Left colon (tissue), 2 donors: ENCODE measurements around the gene HK2. TPM values are rescaled to one million over a fixed set of nuclear protein-coding genes. Genes with fewer than 3 reads are reported as not detected.

Experiments
- ATAC-seq: fragments of 200-7000 bp; cut with Tn5 transposase; one replicate; pipeline ENCODE4 v1.9.1; 2020; ENCODE audit warnings: mild to moderate bottlenecking, moderate library complexity
- DNase-seq, 2 donors: peaks; one replicate each; pipeline ENCODE4 v3.0.0-alpha.2; 2020
- intact Hi-C, 2 donors: fragments of 100-400 bp; cut with DNase I in 1 of 2; cut with micrococcal nuclease in 1 of 2; formaldehyde crosslinking; loops; one replicate each; pipeline versions ENCODE4 v1.11.2 to v1.14.0; 2022; cut with DNase I, micrococcal nuclease
- total RNA-seq, 2 donors: library from RNA; stranded (reverse); fragmentation: NEBNext Ultra II Directional; extraction: Animal tissue kit (Norgen Biotek cat#: 25700); gene quantifications; one replicate each; pipeline ENCODE4 v1.2.1, GENCODE V29; 2021
- donor health status: DM: no; HTN: no; CAD: no.
- donor health status: DM: yes; HTN: yes; CAD: no.

Gene HK2
- total RNA-seq, 2 donors from 2014 or later: 172 to 423 TPM

DNA sequence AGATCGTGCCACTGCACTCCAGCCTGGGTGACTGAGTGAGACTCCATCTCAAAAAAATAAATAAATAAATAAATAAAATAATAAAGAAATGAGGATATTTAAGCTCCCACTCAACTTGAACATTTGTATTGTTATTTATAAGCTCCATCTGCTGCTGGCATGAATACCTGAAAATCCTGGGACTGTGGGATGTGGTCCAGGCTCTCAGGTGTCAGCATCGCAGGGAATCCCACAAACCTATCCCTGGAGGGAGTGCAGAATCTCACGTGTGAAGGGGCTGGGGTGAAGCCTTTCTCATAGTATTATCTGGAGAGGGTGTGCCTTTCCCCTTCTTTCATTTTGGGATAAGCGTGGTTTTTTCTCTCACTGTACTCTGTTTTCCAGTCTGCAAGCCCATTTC lies 77.1 kb downstream of the HK2 start:
- intact Hi-C loops: no loop called here
- DNase-seq: no peak
- no peak for ATAC-seq

- intact Hi-C loops: loop anchor here in 1 of 2 donors (5.0 kb wide), 1 partner anchor 487 kb away; no protein-coding TSS in a partner anchor
- DNase-seq: no peak
- no peak for ATAC-seq
Measured at GRCh38 chr2:74915743-74916142, 81.8 kb downstream of the HK2 start.

DNA sequence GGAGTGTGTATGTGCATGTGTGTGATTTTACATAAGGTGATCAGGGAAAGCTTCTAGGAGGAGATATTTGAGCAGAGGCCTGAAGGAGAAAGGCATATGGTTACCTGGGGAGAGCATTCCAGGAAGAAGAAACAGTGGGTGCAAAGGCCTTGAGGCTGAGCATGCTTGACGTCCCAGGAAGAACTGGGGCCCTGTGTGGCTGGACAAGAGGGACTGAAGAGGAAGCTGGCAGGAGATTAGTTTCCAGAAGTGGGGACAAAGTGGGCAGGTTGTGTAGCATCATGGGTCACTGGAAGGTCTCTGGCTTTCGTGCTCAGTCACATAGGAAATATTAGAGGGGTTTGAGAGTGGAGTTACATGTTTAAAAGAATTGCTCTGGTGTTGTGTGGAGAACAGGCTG lies 82.5 kb downstream of the HK2 start:
- no peak for DNase-seq
- no peak for ATAC-seq
- intact Hi-C loops: loop anchor here in 1 of 2 donors (5.0 kb wide), 1 partner anchor 486 kb away; no protein-coding TSS in a partner anchor

DNA sequence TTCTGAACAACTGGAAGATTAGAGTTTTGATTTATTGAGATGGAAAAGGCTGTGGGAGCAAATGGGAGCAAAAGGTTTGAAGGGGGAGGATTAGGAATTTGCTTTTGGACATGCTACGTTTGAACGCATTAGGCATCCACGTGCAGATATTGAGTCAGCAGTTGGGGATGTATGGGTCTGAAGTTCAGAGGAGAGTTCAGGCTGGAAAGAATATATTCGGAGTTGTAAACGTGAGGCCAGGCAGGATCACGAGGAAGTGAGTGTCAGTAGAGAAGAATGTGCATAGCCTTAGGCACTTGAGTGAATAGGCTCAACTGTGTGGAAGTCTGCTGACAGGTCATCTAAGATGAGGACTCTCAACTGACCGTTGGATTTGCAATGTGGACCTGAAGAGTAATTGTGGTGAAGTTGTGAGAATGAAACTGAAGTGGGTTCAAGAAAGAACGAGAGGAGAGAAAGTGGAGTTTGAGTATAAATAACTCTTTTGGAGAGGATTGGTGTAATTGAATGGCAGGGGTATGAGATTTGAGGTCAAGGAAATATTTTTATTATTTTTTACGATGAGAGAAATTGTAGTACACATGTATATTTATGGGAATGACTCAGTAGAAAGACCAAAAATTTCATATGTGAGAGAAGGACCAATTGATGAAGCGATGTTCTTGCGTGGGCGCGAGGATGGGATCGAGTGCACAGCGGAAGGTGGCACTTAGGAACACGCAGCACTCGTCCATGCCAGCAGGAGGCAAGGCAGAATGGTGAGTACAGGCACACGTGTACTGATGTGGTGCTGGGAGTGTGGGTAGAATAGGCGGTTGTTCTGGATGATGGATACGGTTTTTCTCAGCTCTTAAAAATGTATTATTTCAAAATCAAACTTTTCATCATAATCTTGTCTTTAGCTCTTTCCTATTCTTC lies 84.0 kb downstream of the HK2 start:
- DNase-seq (no peak), ATAC-seq (peak; percentile 60)
- intact Hi-C loops: loop anchor here in 1 of 2 donors (5.0 kb wide), 1 partner anchor 484 kb away; no protein-coding TSS in a partner anchor

GRCh38 chr2:74919827-74920226 lies 85.9 kb downstream of the HK2 start:
- DNase-seq: peak; percentile 41 to 69
- peak; percentile 74 for ATAC-seq
- intact Hi-C loops: loop anchor here in 1 of 2 donors (5.0 kb wide), 1 partner anchor 482 kb away; no protein-coding TSS in a partner anchor

- ATAC-seq: no peak
Measured at GRCh38 chr2:74921236-74921736, 87.4 kb downstream of the HK2 start.

DNA sequence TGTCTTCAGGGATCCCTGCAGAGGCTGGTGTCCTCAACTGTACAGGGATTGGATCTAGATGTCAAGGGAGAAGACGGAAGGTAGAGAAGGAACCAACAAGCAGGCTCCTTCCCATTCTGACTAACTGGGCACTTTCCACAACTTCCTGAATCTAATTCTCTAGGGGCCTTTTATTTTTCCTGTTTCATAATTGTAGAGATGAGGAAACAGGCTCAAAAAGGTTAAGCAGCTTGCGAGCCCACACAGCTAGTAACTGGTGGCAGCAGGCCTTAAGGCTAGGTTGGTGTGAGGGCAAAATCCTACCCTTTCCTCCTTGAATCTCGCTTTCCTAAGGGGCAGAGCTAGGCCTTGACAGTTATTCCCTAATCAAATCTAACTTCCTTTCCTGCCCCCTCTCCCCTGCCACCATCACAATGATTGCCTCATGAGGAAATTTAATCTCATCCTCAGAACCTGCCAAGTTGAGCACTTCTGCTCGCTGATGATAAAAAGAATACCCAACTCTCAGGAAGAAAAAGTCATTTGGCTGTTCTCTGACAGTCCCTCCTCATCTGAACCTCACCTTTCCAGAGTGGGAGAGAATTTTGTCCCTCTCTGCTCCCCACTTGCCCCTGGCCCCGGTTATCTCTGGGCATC lies 88.8 kb downstream of the HK2 start:
- intact Hi-C loops: no loop called here
- ATAC-seq (no peak), DNase-seq (no peak)

More at GRCh38 chr2:74921236-74921736, 87.4 kb downstream of the HK2 start:
- intact Hi-C loops: no loop called here
- no peak for DNase-seq

- intact Hi-C loops: no loop called here
- peak; percentile 44 for ATAC-seq
- no peak for DNase-seq
Measured at GRCh38 chr2:74924463-74925265, 90.7 kb downstream of the HK2 start.

DNA sequence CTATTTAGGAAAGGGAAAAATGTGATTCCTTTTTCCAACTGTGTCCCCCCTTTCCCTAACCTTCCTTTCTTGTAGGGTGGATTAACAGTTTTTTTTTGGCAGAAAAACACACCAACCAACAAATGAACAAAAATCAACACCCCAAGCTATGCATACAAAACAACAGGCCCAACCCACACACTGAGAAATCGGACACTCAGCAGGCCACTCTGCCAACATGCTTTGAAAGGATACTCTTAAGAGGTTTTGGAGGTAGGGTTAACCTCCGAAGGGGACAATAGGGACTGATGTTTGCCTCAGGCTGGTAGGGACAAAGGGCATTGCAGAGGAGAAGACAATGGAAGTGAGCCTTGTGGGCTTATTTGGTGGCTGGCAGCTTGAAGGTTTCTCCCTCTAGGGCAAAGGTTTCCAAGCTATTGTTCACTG lies 91.4 kb downstream of the HK2 start:
- intact Hi-C loops: no loop called here

DNA sequence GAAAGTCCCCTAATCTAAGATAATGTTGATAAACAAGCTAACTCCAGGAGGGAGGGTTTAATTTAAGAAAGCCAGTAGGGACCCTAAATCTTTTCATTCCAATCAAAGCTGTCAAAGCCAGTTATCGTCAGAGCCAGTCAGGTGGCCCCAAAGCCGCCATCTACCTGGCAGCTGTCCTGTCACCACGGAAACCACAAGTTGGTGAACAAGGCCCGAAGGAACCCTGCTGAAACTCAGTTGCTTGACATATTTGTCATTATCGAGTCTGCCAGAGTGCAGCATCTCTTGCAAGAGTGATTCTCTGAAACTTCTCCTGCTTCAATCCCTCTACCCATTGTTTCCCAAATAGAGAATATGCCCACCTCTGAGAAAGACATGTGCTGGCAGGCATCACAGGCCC lies 93.7 kb downstream of the HK2 start:
- DNase-seq: no peak
- intact Hi-C loops: no loop called here
- no peak for ATAC-seq

More for the DNA sequence above, 91.4 kb downstream of the HK2 start:
- DNase-seq (no peak), ATAC-seq (no peak)

GRCh38 chr2:74930811-74931486 lies 97.0 kb downstream of the HK2 start:
- no peak for DNase-seq
- intact Hi-C loops: no loop called here
- ATAC-seq: no peak

GRCh38 chr2:74931940-74932339 lies 98.0 kb downstream of the HK2 start:
- intact Hi-C loops: no loop called here
- DNase-seq (no peak), ATAC-seq (no peak)

DNA sequence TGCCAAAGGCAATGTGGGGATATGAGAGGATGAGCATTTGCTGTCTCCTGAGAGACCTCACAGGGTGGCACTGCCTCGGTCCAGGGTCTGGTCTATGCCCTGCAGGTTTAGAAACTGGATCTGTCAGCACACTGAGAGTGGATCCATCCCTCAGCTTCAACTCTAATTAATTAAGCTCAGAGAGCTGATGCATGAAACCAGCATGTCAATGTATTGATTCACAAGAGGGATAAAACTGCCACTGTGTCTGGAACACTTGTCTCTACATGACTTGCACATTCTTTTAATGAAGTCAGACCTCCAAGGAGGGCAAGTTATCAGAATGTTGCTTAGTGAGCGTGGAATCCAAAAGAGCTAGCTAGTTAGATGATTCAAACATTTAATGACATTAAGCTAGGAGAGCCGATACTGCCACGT lies 102.1 kb downstream of the HK2 start:
- ATAC-seq: no peak
- intact Hi-C loops: no loop called here
- no peak for DNase-seq

DNA sequence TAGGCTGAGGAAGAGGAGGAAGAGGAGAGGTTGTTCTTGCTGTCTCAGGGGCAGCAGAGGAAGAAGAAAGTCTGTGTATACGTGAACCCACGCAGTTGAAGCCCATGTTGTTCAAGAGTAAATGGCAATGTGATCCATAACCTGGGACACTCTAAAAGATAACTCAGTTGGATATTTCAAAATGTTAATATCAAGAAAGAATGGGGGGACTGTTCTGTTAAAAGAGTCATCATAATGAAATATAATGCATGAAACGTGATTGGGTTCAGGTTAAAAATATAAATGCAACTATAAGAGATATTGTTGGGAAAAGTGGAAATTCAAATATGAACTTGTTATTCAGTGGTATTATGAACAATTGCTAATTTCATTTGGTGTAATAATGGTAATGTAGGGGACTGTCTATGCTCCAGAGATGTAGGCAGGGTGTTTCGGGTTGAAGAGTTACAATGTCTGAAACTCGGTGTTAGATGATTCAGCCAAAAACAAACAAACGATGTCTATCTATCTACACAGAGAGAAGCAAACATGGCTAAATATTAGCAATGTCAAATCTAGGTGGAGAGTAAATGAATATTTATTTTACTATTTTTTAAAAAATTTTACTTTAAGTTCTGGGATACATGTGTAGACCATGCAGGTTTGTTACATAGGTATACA lies 103.4 kb downstream of the HK2 start:
- intact Hi-C loops: no loop called here
- ATAC-seq (no peak), DNase-seq (no peak)

- no peak for ATAC-seq
- intact Hi-C loops: no loop called here
- DNase-seq: no peak
Measured at GRCh38 chr2:74938264-74938663, 104.3 kb downstream of the HK2 start.

DNA sequence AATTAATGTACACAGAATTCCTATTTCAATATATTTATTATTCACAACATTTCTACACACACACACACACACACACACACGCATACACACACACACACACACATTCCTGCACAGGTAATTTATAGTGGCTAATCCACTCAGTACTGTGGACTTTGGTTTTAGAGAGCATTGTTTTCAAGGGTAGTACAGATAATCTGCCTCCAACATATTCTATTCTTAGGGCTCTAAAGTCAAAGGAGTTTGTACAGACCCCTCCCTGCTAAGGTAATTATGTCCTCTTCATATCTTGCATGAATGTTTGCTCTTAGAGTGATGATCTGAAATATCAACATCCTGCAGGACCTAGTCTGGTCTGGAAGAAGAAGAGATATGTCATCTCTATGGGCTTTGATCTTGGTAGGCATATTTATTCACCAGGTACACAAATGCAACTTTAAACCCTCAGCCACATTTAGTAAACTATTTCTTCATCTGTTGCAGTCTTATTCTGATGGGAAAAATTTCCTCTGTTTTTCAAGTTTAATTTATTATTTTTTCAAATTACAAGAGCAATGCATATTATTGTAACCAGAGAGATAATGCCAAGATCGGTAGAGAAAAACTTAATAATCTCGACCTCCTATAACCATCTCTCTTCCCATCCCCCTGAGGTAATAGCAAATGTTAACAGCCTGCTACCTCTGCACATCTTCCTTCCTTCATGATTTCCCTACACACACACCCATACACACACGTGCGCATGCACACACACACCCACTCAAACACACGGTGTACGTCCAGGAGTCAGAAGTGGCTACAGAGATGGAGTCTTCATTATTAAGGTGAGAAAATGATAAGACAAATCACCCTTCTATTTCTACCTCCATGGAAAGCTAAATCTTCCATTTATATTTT lies 106.2 kb downstream of the HK2 start:
- intact Hi-C loops: no loop called here
- DNase-seq: no peak
- ATAC-seq: peak; percentile 98

DNA sequence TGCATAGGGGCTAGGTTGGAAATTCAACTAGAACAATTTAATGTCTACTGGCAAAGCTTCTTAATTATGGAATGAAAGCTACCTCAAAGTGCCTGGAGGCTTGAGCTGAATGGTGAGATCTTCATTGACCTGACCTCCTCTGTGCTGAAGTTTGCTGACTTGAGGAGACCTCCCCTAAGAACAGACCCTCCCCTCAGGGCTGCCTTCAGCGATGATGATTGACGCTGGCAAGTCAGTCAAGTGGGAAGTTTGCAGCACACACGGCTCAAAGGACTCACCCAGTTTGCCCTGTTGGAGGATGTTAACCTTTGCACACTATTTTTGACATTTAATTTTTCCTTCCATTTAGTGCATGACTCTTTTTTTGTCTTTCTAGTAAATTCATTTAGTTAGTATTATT lies 107.4 kb downstream of the HK2 start:
- DNase-seq (no peak), ATAC-seq (no peak)
- intact Hi-C loops: no loop called here
